Suppressor macrophage treated with lipopolysaccharide for 4 hours (primary cell): ENCODE measurements around the gene LEF1.

Experiments used
- DNase-seq: peaks from one replicate; pipeline ENCODE4 v3.0.0-alpha.2; 2020

Gene LEF1

GRCh38 chr4:108109111-108109510, 59.6 kb downstream of the LEF1 start:
- DNase-seq = no peak

GRCh38 chr4:108107729-108108382, 60.9 kb downstream of the LEF1 start:
- DNase-seq = no peak

- DNase-seq = no peak
These were observed 61.6 kb downstream of the LEF1 start for GRCh38 chr4:108107101-108107500.

- DNase-seq = no peak
These were observed 62.5 kb downstream of the LEF1 start for GRCh38 chr4:108106186-108106585.

GRCh38 chr4:108103099-108103862, 65.5 kb downstream of the LEF1 start:
- no peak for DNase-seq

GRCh38 chr4:108100827-108101226, 67.9 kb downstream of the LEF1 start:
- DNase-seq = no peak

- no peak for DNase-seq
These were observed 68.9 kb downstream of the LEF1 start for GRCh38 chr4:108099838-108100237.

GRCh38 chr4:108097990-108098553, 70.7 kb downstream of the LEF1 start:
- no peak for DNase-seq

- no peak for DNase-seq
These were observed 73.7 kb downstream of the LEF1 start for GRCh38 chr4:108094923-108095482.

- no peak for DNase-seq
These were observed 74.6 kb downstream of the LEF1 start for GRCh38 chr4:108094131-108094530.

- no peak for DNase-seq
These were observed 76.4 kb downstream of the LEF1 start for GRCh38 chr4:108092288-108092687.

- no peak for DNase-seq
These were observed 81.3 kb downstream of the LEF1 start for GRCh38 chr4:108087293-108087967.

- no peak for DNase-seq
These were observed 87.5 kb downstream of the LEF1 start for GRCh38 chr4:108081256-108081655.

- DNase-seq = no peak
These were observed 88.0 kb downstream of the LEF1 start for GRCh38 chr4:108080747-108081146.

GRCh38 chr4:108078024-108078733, 90.6 kb downstream of the LEF1 start:
- no peak for DNase-seq

GRCh38 chr4:108072300-108072699, 96.4 kb downstream of the LEF1 start:
- DNase-seq = no peak

- DNase-seq = no peak
These were observed 98.0 kb downstream of the LEF1 start for GRCh38 chr4:108070775-108071174.

GRCh38 chr4:108068442-108068841, 100.3 kb downstream of the LEF1 start:
- DNase-seq = peak; percentile 42

- no peak for DNase-seq
These were observed 107.9 kb downstream of the LEF1 start for GRCh38 chr4:108060686-108061321.

- DNase-seq = no peak
These were observed 108.6 kb downstream of the LEF1 start for GRCh38 chr4:108060164-108060563.

GRCh38 chr4:108058685-108059440, 109.9 kb downstream of the LEF1 start:
- no peak for DNase-seq
